Measurements from ENCODE around the gene GBX2. TPM values are rescaled to one million over a fixed set of nuclear protein-coding genes. Genes with fewer than 3 reads are reported as not detected.

GBX2 gene
- total RNA-seq, 1 donor from 2014 or later: 1.8 TPM

DNA sequence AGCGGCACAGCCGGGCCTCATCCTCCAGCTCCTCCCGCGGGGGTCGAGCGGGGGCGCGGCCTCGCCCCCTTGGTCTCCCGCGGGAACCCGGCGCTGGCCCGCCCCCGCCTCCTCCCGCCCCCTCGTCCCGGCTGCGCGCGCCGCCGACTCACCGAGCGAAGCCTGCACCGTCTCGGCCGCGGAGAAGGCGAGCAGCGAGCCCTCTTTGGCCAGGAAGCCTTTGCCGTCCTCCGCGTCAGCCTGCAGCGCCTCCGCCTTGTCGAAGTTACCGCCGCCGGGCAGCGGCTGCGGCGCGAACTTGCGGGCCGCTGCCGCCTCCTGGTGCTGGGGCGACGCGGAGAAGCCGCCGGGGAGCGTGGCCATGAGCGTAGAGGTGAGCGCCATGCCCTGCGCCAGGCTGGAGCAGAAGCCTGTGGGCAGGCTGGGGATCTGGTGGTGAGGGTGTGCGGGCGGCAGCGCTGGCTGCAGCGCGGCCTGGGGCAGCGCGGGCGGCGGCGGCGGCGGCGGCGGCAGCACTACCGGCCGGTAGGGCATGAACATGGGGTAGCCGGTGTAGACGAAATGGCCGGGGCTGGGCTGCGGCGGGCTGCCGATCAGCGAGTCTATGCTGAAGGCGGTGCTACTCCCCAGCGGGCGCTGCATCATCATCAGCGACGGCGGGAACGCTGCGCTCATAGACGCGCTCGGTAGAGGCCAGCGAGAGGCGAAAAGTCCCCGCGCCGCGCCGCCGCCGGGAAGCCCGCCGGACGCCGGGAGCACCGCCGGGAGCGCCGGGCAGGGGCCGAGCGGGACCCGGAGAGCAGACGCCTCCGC is 683 bp downstream of the GBX2 start:
- H3K4me2 ChIP-seq (ENCODE audit: low read length): peak overlapping the region; percentile 90
- peaks cover 25% of the 10 kb centered on the region for H3K4me1 ChIP-seq (ENCODE audit: insufficient read depth, low read length)
- H4K20me1 ChIP-seq (ENCODE audit: insufficient read depth, low read length): peaks cover 2% of the 10 kb centered on the region
- peak overlapping the region; percentile 65 for H3K4me3 ChIP-seq (ENCODE audit: insufficient read depth, low read depth, low read length)
- no peak for FAIRE-seq
- H3K79me2 ChIP-seq (ENCODE audit: insufficient read depth, low read length): peaks cover 5% of the 10 kb centered on the region
- H3K9me3 ChIP-seq (ENCODE audit: insufficient read depth, low read depth, low read length): no peaks in the 10 kb centered on the region
- peak overlapping the region; percentile 84 for H2AFZ ChIP-seq (ENCODE audit: low read depth, low read length)
- Mint-ChIP-seq H3K4me3 (ENCODE audit: unreplicated experiment) (no peak overlapping the region), H3K27ac (ENCODE audit: unreplicated experiment) (no peak overlapping the region), H3K4me1 (ENCODE audit: low read depth, unreplicated experiment) (peaks cover 5% of the 10 kb centered on the region), H3K27me3 (ENCODE audit: low read depth, unreplicated experiment) (peaks cover 58% of the 10 kb centered on the region), H3K36me3 (ENCODE audit: low read depth, unreplicated experiment) (peaks cover 3% of the 10 kb centered on the region), H3K9me3 (ENCODE audit: unreplicated experiment) (peaks cover 30% of the 10 kb centered on the region)
- TF ChIP-seq EZH2 (IDR thresholded peaks at IDR 0.05; ENCODE audit: insufficient read depth, low read length): peak; percentile 43
- TF ChIP-seq CTCF (IDR thresholded peaks at IDR 0.05; ENCODE audit: insufficient read depth, low read depth, low read length): no peak
- peak overlapping the region; percentile 38 for H3K27ac ChIP-seq (ENCODE audit: low read depth, low read length)
- DNase-seq (ENCODE audit: low read depth): peak; percentile 44
- H3K9ac ChIP-seq (ENCODE audit: low read length): peak overlapping the region; percentile 75
- H3K36me3 ChIP-seq (ENCODE audit: insufficient read depth, low read length): no peaks in the 10 kb centered on the region
- peaks cover 64% of the 10 kb centered on the region for H3K27me3 ChIP-seq (ENCODE audit: insufficient read depth, low read length)

DNA sequence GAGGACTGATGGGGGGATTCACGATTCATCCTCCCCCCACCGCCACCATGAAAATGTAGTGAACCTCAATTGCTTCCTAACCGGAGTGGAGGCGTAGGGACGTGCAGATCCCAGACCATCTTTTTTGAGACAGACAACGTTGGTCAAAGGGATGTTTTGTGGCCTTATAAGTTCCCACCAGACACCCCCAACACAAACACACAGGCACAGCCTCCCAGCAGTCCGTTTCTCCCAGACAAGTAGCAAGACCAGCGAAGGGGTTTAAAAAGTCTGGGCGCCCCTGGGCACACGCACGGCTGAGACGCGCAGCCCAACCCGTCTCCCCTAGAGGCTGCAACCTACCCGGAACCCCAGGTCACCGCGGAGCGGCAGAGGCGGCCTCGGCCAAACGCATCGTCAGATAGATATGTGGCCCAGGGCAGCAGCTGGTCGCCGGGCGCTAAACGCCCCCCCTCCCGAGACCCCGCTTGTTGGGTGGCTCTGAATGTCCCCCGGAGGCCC is 1.3 kb downstream of the GBX2 start:
- Histone ChIP-seq H3K27ac (ENCODE audit: low read depth, low read length) (peak overlapping the region; percentile 47), H3K9me3 (ENCODE audit: insufficient read depth, low read depth, low read length) (no peaks in the 10 kb centered on the region), H3K36me3 (ENCODE audit: insufficient read depth, low read length) (no peaks in the 10 kb centered on the region), H3K4me2 (ENCODE audit: low read length) (peak overlapping the region; percentile 90), H3K27me3 (ENCODE audit: insufficient read depth, low read length) (peaks cover 62% of the 10 kb centered on the region), H4K20me1 (ENCODE audit: insufficient read depth, low read length) (peaks cover 6% of the 10 kb centered on the region), H3K79me2 (ENCODE audit: insufficient read depth, low read length) (peaks cover 5% of the 10 kb centered on the region), H3K4me3 (ENCODE audit: insufficient read depth, low read depth, low read length) (peak overlapping the region; percentile 65), H2AFZ (ENCODE audit: low read depth, low read length) (peak overlapping the region; percentile 75), H3K9ac (ENCODE audit: low read length) (peak overlapping the region; percentile 75), H3K4me1 (ENCODE audit: insufficient read depth, low read length) (peaks cover 25% of the 10 kb centered on the region)
- peak overlapping the region; percentile 83 for H3K27ac Mint-ChIP-seq (ENCODE audit: unreplicated experiment)
- H3K4me3 Mint-ChIP-seq (ENCODE audit: unreplicated experiment): peak overlapping the region; percentile 67
- TF ChIP-seq EZH2 (IDR thresholded peaks at IDR 0.05; ENCODE audit: insufficient read depth, low read length) (peak; percentile 22), CTCF (IDR thresholded peaks at IDR 0.05; ENCODE audit: insufficient read depth, low read depth, low read length) (no peak)
- H3K27me3 Mint-ChIP-seq (ENCODE audit: low read depth, unreplicated experiment): peaks cover 60% of the 10 kb centered on the region
- DNase-seq (ENCODE audit: low read depth) (no peak), FAIRE-seq (no peak)
- peaks cover 5% of the 10 kb centered on the region for H3K4me1 Mint-ChIP-seq (ENCODE audit: low read depth, unreplicated experiment)
- H3K9me3 Mint-ChIP-seq (ENCODE audit: unreplicated experiment): peaks cover 27% of the 10 kb centered on the region
- peaks cover 3% of the 10 kb centered on the region for H3K36me3 Mint-ChIP-seq (ENCODE audit: low read depth, unreplicated experiment)
